C4-2B (cell line): ENCODE results near the gene ASB18.

ENCODE experiments used
- CTCF ChIP-seq: fragments of 450-650 bp; conservative IDR thresholded peaks from 2 replicates; pipeline ENCODE4 v1.5.1; 2017; ENCODE audit warnings: mild to moderate bottlenecking
- ZFX ChIP-seq: fragments of 450-650 bp; IDR thresholded peaks from 2 replicates; pipeline ENCODE4 v1.6.1; 2017

GRCh38 chr2:236242057-236242495 lies 22.1 kb downstream of the ASB18 start:
- no peak for TF ChIP-seq CTCF
- TF ChIP-seq ZFX: no peak
